HG02981 (cell line): Measurements from ENCODE around the gene RHOG.
"Not testable (repeated sequence)": the region's sequence is repeated elsewhere in the genome, so short reads cannot be mapped to it uniquely, and the experiment has no call there.

Experiments
- ATAC-seq: cut with Tn5 transposase; IDR thresholded peaks from one replicate; pipeline ENCODE4 v1.9.1; 2021; ENCODE audit warnings: mild to moderate bottlenecking, moderate library complexity; ENCODE audit not compliant: unreplicated experiment

Gene RHOG

GRCh38 chr11:3810951-3811350, 29.8 kb downstream of the RHOG start:
- ATAC-seq, result no peak

GRCh38 chr11:3810446-3810845, 30.3 kb downstream of the RHOG start:
- ATAC-seq, result no peak

GRCh38 chr11:3809624-3809928, 31.2 kb downstream of the RHOG start:
- no peak for ATAC-seq

GRCh38 chr11:3808861-3809623, 31.7 kb downstream of the RHOG start:
- ATAC-seq, result peak; percentile 67

- no peak for ATAC-seq
These were observed 32.6 kb downstream of the RHOG start, which contains the start of gene PGAP2 for GRCh38 chr11:3807909-3808860. PGAP2 (plus strand) TSS chr11:3808560; CDS start chr11:3811260, 2,700 bp downstream.

GRCh38 chr11:3803726-3804495, 36.8 kb downstream of the RHOG start:
- no peak for ATAC-seq

- ATAC-seq, result no peak
These were observed 38.6 kb downstream of the RHOG start for GRCh38 chr11:3802011-3802790.

- ATAC-seq, result no peak
These were observed 40.9 kb downstream of the RHOG start for GRCh38 chr11:3799873-3800272.

GRCh38 chr11:3799143-3799542, 41.6 kb downstream of the RHOG start:
- ATAC-seq, result no peak

- peak; percentile 95 for ATAC-seq
These were observed 43.2 kb downstream of the RHOG start, which contains the start of gene NUP98 for GRCh38 chr11:3797329-3798090. NUP98 (minus strand) TSS chr11:3797554; CDS start chr11:3782117, 15,437 bp downstream.

GRCh38 chr11:3796801-3797328, 43.9 kb downstream of the RHOG start:
- peak; percentile 26 for ATAC-seq

- no peak for ATAC-seq
These were observed 44.4 kb downstream of the RHOG start for GRCh38 chr11:3796346-3796745.

GRCh38 chr11:3796002-3796311, 44.8 kb downstream of the RHOG start:
- ATAC-seq, result no peak

GRCh38 chr11:3795131-3796001, 45.4 kb downstream of the RHOG start:
- no peak for ATAC-seq

GRCh38 chr11:3794387-3794786, 46.4 kb downstream of the RHOG start:
- ATAC-seq, result not testable (repeated sequence)

GRCh38 chr11:3786781-3787428, 53.9 kb downstream of the RHOG start:
- no peak for ATAC-seq

- no peak for ATAC-seq
These were observed 57.1 kb downstream of the RHOG start for GRCh38 chr11:3783611-3784010.

GRCh38 chr11:3782963-3783362, 57.8 kb downstream of the RHOG start:
- ATAC-seq, result no peak
